ENCODE data around the gene SCYGR6. TPM values are rescaled to one million over a fixed set of nuclear protein-coding genes. Genes with fewer than 3 reads are reported as not detected.

Gene SCYGR6
- polyA plus RNA-seq, 1 experiment: not detected

GRCh38 chr2:227687189-227687588 is 37.4 kb downstream of the SCYGR6 start:
- DNase-seq (ENCODE audit: low read depth, low spot score): no peak
- Histone ChIP-seq H3K27me3 (ENCODE audit: control insufficient read depth, insufficient read depth, low read length) (no peaks in the 10 kb centered on the region), H3K4me3 (ENCODE audit: low read depth, low read length) (no peak overlapping the region), H3K9me3 (ENCODE audit: control insufficient read depth, insufficient read depth, low read length) (no peaks in the 10 kb centered on the region), H3K27ac (ENCODE audit: low read depth, low read length) (no peak overlapping the region)
- ChIA-PET POLR2A (no interaction called here), CTCF (no interaction called here)
- TF ChIP-seq CTCF (IDR thresholded peaks at IDR 0.05; ENCODE audit: low read depth, low read length): no peak

GRCh38 chr2:227684258-227684657 is 40.3 kb downstream of the SCYGR6 start:
- TF ChIP-seq CTCF (IDR thresholded peaks at IDR 0.05; ENCODE audit: low read depth, low read length): no peak
- Histone ChIP-seq H3K27ac (ENCODE audit: low read depth, low read length) (no peak overlapping the region), H3K9me3 (ENCODE audit: control insufficient read depth, insufficient read depth, low read length) (no peaks in the 10 kb centered on the region), H3K4me3 (ENCODE audit: low read depth, low read length) (no peak overlapping the region), H3K27me3 (ENCODE audit: control insufficient read depth, insufficient read depth, low read length) (no peaks in the 10 kb centered on the region)
- ChIA-PET POLR2A (interaction anchor here (0.6 kb wide), 1 partner anchor 76 kb away, joined by 9 read pairs; no protein-coding TSS in a partner anchor), CTCF (no interaction called here)
- DNase-seq (ENCODE audit: low read depth, low spot score): no peak

- no peak overlapping the region for H3K4me3 ChIP-seq (ENCODE audit: low read depth, low read length)
- DNase-seq (ENCODE audit: low read depth, low spot score): no peak
- TF ChIP-seq CTCF (IDR thresholded peaks at IDR 0.05; ENCODE audit: low read depth, low read length): no peak
- ChIA-PET POLR2A (no interaction called here), CTCF (no interaction called here)
- H3K9me3 ChIP-seq (ENCODE audit: control insufficient read depth, insufficient read depth, low read length): no peaks in the 10 kb centered on the region
- H3K27ac ChIP-seq (ENCODE audit: low read depth, low read length): no peak overlapping the region
- H3K27me3 ChIP-seq (ENCODE audit: control insufficient read depth, insufficient read depth, low read length): no peaks in the 10 kb centered on the region
Measured at GRCh38 chr2:227677928-227678327, 46.6 kb downstream of the SCYGR6 start.

GRCh38 chr2:227674485-227674884 is 50.1 kb downstream of the SCYGR6 start:
- DNase-seq (ENCODE audit: low read depth, low spot score): no peak
- ChIA-PET POLR2A (no interaction called here), CTCF (interaction anchor here (1.4 kb wide), 1 partner anchor 16 kb away, joined by 5 read pairs; no protein-coding TSS in a partner anchor)
- no peaks in the 10 kb centered on the region for H3K9me3 ChIP-seq (ENCODE audit: control insufficient read depth, insufficient read depth, low read length)
- no peak overlapping the region for H3K27ac ChIP-seq (ENCODE audit: low read depth, low read length)
- H3K27me3 ChIP-seq (ENCODE audit: control insufficient read depth, insufficient read depth, low read length): no peaks in the 10 kb centered on the region
- no peak for TF ChIP-seq CTCF (IDR thresholded peaks at IDR 0.05; ENCODE audit: low read depth, low read length)
- no peak overlapping the region for H3K4me3 ChIP-seq (ENCODE audit: low read depth, low read length)

Small RNAs within 50 kb of the gene (small RNA-seq; reads per million reads assigned to genes)
- gene RNA5SP121 (ENCODE audit: insufficient read length, low read depth): not detected

Other genes starting within 250 kb of the SCYGR6 start
- gene SCYGR2, start 125.9 kb downstream of the SCYGR6 start, polyA plus RNA-seq (2011; rRNA removed): not detected in 2 replicates
- not detected in 2 replicates for gene SCYGR3, start 109.9 kb downstream of the SCYGR6 start, polyA plus RNA-seq (2011; rRNA removed)
- gene SCYGR4, start 107.3 kb downstream of the SCYGR6 start, polyA plus RNA-seq (2011; rRNA removed): not detected in 2 replicates
- not detected in 2 replicates for gene SCYGR5, start 58.0 kb downstream of the SCYGR6 start, polyA plus RNA-seq (2011; rRNA removed)
- not detected in 2 replicates for gene SLC19A3, start 6.7 kb downstream of the SCYGR6 start, polyA plus RNA-seq (2011; rRNA removed)
- not detected in 2 replicates for gene SCYGR7, start 3.6 kb upstream of the SCYGR6 start, polyA plus RNA-seq (2011; rRNA removed)
- not detected in 2 replicates for gene SCYGR8, start 21.1 kb upstream of the SCYGR6 start, polyA plus RNA-seq (2011; rRNA removed)
- 0.11 TPM in 1 of 2 replicates, not detected in the other for gene CCL20, start 89.1 kb upstream of the SCYGR6 start, polyA plus RNA-seq (2011; rRNA removed)
- 0.12 and 0.25 TPM in 2 replicates for gene DAW1, start 146.9 kb upstream of the SCYGR6 start, polyA plus RNA-seq (2011; rRNA removed)

Measured in AG04450 (cell line).